NOMO-1 treated with DMSO at 0.1 percent for 48 hours (cell line): ENCODE measurements around the gene KCNG4.

Source experiments
- DNase-seq: peaks from one replicate; lab custom pipeline; 2025; ENCODE audit not compliant: unreplicated experiment; lab: John Stamatoyannopoulos, UW

The KCNG4 gene

DNA sequence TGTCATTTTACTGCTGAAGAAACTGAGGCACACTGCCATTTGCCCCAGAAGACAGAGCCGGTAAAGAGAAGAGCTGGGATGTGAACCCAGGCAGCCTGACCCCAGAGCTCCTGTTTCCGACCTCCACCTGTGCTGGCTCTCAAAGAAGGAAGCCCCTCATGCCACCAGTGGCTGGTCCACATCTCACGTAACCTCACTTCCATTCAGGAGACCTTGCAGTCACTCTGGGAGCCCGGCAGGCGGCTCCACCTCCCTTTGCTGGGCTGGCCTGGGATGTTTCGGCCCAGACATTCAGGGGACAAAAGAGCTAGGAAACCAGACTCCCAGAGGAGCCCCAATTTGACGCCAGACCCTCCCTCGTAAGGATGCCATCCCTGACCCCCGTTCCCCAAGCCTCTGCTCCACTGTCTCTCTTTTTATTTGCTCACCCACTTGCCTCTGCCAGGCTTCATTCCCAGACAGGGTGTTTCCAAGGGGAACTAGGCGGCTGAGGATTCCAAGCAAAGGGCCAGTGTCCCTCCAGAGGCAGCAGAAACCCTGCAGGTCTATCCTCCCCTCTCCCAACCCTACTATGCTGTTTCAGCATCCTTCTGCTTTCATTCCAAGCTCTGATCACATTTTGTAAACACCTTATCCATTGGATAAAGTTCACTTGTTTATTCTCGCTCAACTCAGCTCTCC is 55.8 kb downstream of the KCNG4 start:
- DNase-seq, result no peak

GRCh38 chr16:84183572-84183875 is 56.3 kb downstream of the KCNG4 start:
- DNase-seq, result no peak

DNA sequence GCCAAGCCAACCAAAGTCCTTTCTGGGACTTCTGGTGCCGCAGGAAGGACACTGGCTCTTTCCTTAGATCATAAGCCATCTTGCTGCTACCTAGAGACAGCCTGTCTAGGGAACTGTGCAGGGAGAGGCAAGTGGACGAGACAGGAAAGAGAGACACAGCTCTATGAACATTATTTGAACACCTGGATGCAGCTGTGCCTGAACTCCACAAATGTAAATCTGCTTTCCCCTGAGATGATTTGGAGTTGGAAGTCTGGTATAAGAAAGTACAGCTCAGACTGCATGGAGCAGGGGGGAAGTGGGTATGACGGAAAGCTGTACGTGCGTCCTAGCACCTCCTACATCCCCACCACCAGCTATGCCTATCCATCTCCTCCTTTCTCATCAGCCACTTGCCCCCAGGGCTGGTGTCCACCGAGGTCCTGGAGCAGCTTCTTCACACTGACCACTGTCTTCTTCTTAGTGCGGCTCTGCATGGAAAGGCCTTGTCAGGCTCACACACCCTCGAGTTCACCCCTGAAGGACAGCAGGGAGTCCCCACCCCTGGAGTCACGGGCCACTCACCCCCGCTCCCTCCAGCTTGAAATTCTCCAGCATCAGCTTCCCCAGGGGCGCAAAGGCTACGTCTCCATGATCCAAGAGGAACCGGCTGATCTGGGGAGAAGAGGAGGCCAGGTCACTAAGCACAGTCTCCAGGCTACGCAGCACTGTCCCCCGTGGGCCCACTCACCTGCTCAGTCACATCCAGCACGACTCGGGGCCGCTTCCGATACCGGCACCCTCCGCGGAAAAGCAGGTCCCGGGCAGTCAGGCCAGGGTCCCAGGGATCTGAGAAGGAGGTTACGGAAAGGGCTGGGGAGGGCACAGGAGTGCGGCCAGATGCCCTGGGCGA is 56.9 kb downstream of the KCNG4 start:
- no peak for DNase-seq

- no peak for DNase-seq
Observed at GRCh38 chr16:84182104-84182503, 57.7 kb downstream of the KCNG4 start.

- DNase-seq, result no peak
Observed at GRCh38 chr16:84181144-84181915, 58.5 kb downstream of the KCNG4 start.

DNA sequence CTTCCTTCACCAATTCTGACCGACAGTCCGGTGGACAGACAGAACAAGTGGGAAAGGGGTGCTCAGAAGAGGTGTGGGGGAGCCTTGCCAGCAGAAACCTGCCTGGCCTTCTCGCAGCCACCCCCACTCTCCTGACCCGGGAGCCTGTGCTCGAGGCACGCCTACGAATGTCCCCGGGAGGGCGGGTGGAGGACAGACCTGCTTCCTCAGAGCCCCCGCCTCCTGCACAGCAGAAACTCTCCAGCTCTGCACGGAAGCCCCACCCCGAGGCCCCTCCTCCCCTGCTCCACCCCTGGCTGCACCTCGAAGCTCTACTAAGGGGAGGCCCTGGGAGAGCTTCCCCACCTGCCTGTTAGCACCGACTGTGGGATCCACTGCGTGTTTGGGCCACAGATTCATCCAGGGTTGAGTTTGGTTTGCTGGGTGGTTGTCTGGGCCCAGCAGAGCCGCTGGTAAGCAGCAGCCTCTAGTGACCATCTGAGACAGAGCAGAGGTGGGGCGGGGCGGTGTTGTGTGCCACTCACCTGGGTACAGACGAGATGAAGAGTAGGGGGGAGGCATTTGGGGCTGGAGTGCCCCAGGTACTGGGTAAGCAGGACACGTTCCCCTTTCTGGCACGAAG is 59.2 kb downstream of the KCNG4 start:
- DNase-seq, result no peak

DNA sequence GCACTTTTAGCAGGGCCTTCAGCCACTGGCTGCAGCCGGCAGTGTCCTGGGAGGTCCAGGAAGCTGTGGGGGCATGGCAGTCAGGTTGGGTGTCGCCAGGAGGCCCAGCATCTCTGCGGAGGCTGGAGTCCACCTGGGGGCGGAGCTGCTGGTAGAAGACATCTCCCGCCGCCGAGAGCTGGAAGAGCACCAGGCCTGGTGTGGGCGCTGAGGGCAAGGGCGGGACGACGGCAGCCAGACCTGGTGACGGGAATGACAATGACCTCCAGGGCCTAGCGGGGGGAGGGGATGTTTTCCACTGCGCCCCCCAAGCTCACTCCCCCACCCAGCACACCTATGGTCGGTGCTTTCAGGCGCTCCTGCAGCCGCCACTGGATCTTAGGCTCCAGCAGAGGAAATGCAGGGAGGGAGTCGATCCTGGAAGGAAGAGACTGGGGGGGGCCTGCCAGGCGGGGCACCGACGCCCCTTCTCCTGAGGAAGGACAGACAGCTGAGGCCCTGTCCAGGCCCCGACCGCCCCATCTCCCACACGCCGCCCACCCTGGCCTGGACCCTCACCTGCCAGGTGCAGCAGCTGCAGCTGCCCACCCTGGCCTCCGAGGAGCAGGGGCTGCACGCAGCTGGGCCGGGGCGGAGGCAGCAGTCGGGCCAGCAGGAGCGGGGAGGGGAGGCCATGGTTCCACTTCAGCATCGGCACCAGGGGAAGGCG is 60.0 kb downstream of the KCNG4 start:
- DNase-seq, result no peak

- DNase-seq, result no peak
Observed at GRCh38 chr16:84178892-84179611, 60.8 kb downstream of the KCNG4 start.

- no peak for DNase-seq
Observed at GRCh38 chr16:84178146-84178765, 61.6 kb downstream of the KCNG4 start.

GRCh38 chr16:84177741-84178073 is 62.1 kb downstream of the KCNG4 start:
- DNase-seq, result no peak

GRCh38 chr16:84176192-84177053 is 63.4 kb downstream of the KCNG4 start:
- DNase-seq, result no peak

DNA sequence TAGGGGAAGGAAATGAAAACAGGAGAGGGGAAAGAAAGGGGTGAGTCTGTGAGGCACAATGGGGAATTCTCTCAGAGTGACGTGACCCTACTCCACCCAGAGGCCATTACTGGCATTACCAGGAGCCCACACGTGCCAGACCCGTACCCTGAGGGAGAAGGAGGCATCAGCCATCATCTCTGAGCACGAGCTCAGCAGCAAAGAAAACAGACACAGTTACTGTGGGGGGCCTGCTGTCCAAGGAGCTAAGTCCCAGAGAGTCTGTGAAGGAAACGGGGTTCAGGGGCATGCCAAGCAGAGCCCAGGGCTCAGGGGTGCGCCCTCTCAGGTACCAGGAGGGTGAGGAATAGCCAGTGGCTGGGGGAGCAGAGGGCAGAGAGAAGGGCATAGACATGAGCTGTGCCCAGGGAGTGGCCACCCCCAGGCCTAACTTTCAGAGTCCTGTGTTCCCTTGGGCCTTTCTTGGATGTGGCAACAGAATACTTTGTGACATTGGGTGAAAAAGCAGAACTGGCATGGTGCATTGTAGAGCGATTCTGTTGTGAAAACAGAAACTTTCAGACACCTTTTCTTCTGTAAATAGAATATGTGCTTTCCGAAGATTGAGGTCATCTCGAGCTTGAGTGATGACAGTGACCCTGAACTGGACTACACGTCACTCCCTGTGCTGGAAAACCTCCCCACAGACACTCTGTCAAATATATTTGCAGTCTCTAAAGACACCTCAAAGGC is 64.3 kb downstream of the KCNG4 start:
- DNase-seq, result peak; percentile 87

DNA sequence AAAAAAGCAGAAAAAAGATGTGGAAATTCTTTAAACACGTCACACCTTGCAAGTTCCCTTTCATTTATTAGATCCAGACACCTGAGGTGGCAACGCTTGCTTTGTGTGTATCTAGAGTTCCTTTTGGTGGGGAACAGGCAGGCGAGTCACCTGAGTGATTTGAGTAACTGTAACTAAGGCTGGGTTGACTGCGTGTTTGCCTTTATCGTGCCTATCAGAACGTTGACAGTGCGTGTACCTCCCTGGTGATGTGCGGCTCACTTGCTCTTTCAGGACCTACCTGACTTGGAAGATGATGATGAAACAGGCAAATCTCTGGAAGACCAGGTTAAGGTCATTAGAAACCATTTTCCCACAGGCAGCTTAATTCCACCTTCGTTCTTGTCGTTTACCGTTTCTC is 65.4 kb downstream of the KCNG4 start:
- no peak for DNase-seq

GRCh38 chr16:84169765-84170310 is 70.0 kb downstream of the KCNG4 start:
- DNase-seq, result no peak
